Sigmoid colon (tissue), 4 donors: ENCODE data around the gene JUND.

Source experiments
- EP300 ChIP-seq, 4 donors: sonication (generic); formaldehyde crosslinking; IDR thresholded peaks; one replicate each; pipeline ENCODE4 v1.6.1; 2017; ENCODE audit warnings: antibody characterized with exemption in 4 of 4
- POLR2A ChIP-seq, 2 donors: fragments of 450-650 bp; IDR thresholded peaks; one replicate each; pipeline ENCODE4 v1.6.1; 2016; ENCODE audit warnings: antibody characterized with exemption in 2 of 2, mild to moderate bottlenecking in 2 of 2, moderate library complexity in 2 of 2
- TF ChIP-seq, protein P1 (sequence below), 4 experiments: fragments of 450-650 bp in 3 of 4; fragments of 200-600 bp in 1 of 4; IDR thresholded peaks; one replicate each; pipeline ENCODE4 v1.5.1; 2016 to 2019; ENCODE audit warnings: antibody characterized with exemption in 4 of 4, mild to moderate bottlenecking in 3 of 4, moderate library complexity in 2 of 4

DNA sequence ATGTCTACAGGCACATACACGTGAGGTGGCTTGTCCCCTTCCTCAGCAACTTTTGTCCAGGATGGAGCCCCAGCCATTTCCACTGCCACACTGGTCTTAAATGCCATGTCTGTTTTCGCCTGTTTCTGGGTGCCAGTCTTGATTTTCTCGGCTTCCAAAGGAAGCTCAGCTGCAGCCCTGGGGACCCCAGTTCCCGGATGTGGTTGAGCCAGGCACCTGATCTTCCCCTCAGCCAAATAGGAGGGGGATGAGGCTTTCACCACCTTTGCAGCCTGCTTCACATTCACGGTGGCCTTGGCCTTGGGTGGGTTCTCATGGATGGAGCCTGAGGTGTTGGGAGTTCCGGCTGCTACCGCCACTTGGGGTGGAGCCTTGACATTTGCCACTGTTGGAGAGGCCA, 15.8 kb downstream of the JUND start:
- TF ChIP-seq, protein P1, sequence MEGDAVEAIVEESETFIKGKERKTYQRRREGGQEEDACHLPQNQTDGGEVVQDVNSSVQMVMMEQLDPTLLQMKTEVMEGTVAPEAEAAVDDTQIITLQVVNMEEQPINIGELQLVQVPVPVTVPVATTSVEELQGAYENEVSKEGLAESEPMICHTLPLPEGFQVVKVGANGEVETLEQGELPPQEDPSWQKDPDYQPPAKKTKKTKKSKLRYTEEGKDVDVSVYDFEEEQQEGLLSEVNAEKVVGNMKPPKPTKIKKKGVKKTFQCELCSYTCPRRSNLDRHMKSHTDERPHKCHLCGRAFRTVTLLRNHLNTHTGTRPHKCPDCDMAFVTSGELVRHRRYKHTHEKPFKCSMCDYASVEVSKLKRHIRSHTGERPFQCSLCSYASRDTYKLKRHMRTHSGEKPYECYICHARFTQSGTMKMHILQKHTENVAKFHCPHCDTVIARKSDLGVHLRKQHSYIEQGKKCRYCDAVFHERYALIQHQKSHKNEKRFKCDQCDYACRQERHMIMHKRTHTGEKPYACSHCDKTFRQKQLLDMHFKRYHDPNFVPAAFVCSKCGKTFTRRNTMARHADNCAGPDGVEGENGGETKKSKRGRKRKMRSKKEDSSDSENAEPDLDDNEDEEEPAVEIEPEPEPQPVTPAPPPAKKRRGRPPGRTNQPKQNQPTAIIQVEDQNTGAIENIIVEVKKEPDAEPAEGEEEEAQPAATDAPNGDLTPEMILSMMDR (IDR thresholded peaks at IDR 0.05) = no peak
- TF ChIP-seq POLR2A (IDR thresholded peaks at IDR 0.05) = no peak
- no peak for TF ChIP-seq EP300 (IDR thresholded peaks at IDR 0.05)
